HPDE6-E6E7 (cell line): ENCODE results near the gene ZP1.

Experiments used
- DNase-seq: peaks from one replicate; pipeline ENCODE4 v3.0.0; 2011; ENCODE audit warnings: missing footprints; ENCODE audit errors: extremely low spot score

ZP1 gene

GRCh38 chr11:60875366-60876167, 8.2 kb downstream of the ZP1 start:
- no peak for DNase-seq

- DNase-seq: no peak
Observed at GRCh38 chr11:60876168-60876485, 8.8 kb downstream of the ZP1 start.

- no peak for DNase-seq
Observed at GRCh38 chr11:60878245-60879101, 11.1 kb downstream of the ZP1 start.

- no peak for DNase-seq
Observed at GRCh38 chr11:60879104-60879503, 11.8 kb downstream of the ZP1 start.

- DNase-seq: no peak
Observed at GRCh38 chr11:60879971-60880588, 12.7 kb downstream of the ZP1 start.

GRCh38 chr11:60880643-60881282, 13.4 kb downstream of the ZP1 start:
- DNase-seq: no peak

GRCh38 chr11:60887556-60887955, 20.2 kb downstream of the ZP1 start:
- peak; percentile 16 for DNase-seq

- DNase-seq: no peak
Observed at GRCh38 chr11:60889869-60890311, 22.5 kb downstream of the ZP1 start.

GRCh38 chr11:60890696-60891095, 23.4 kb downstream of the ZP1 start:
- no peak for DNase-seq

- DNase-seq: no peak
Observed at GRCh38 chr11:60891103-60891741, 23.9 kb downstream of the ZP1 start.

GRCh38 chr11:60895687-60896086, 28.3 kb downstream of the ZP1 start:
- DNase-seq: no peak

GRCh38 chr11:60897496-60897895, 30.2 kb downstream of the ZP1 start:
- DNase-seq: no peak

GRCh38 chr11:60899046-60899936, 31.9 kb downstream of the ZP1 start:
- peak; percentile 44 for DNase-seq

GRCh38 chr11:60899977-60900376, 32.6 kb downstream of the ZP1 start:
- DNase-seq: no peak

- DNase-seq: no peak
Observed at GRCh38 chr11:60900673-60901404, 33.5 kb downstream of the ZP1 start.

- no peak for DNase-seq
Observed at GRCh38 chr11:60902625-60903024, 35.3 kb downstream of the ZP1 start.

- DNase-seq: no peak
Observed at GRCh38 chr11:60905047-60905446, 37.7 kb downstream of the ZP1 start.

GRCh38 chr11:60905551-60906113, 38.3 kb downstream of the ZP1 start:
- peak; percentile 43 for DNase-seq
